GM13976 (cell line): ENCODE data around the gene SPTY2D1.
"Not testable (repeated sequence)": the region's sequence is repeated elsewhere in the genome, so short reads cannot be mapped to it uniquely, and the experiment has no call there.

ENCODE experiments used
- DNase-seq: peaks from one replicate; pipeline ENCODE4 v3.0.0; 2012; ENCODE audit warnings: low spot score
- CTCF ChIP-seq: IDR thresholded peaks from 2 replicates; pipeline ENCODE4 v1.5.1; 2012; ENCODE audit warnings: borderline replicate concordance, mild to moderate bottlenecking; ENCODE audit not compliant: insufficient read depth; ENCODE audit errors: extremely low read depth, missing control alignments, control extremely low read depth
- in situ Hi-C: fragments of 300-500 bp; cut with MboI; formaldehyde crosslinking; loops from one replicate; pipeline ENCODE4 v1.12.0; 2022; ENCODE audit warnings: low sequenced_read_pairs, mixed read lengths, inconsistent platforms; ENCODE audit not compliant: unreplicated experiment

SPTY2D1 gene

DNA sequence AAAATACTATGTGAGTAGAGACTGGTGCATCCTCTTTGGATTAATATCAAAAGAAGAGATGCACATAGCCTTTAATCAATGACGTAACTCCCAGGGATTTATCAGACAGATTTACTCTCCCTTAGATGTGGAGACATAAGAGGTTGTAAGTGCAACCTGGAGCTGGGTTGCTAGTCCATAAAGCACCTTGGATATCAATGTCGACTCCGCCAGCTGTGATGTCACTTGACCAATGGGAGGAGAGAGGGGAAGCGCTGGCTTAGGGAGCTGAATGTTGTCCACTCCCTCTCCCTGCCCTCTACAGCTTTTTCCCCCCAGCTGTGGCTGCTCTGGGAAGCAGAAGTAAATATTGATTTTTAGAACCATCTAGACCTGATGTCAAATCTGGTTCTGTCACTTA lies 35.6 kb upstream of the SPTY2D1 start:
- no peak for DNase-seq
- in situ Hi-C loops: no loop called here
- no peak for TF ChIP-seq CTCF

DNA sequence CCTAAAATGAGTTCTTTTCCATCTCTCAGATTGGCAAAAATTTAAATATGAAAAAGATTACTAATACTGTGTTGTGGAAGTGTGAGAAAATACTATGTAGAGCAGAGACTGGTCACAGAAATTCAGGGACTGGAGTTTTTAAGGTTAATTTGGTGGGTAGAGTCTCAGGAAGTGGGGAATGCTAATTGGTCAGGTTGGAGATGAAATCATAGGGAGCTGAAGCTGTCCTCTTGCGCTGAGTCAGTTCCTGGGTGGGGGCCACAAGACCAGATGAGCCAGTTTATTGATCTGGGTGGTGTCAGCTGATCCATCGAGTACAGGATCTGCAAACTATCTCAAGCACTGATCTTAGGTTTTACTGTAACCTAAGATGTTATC lies 35.1 kb upstream of the SPTY2D1 start:
- no peak for TF ChIP-seq CTCF
- in situ Hi-C loops: no loop called here
- DNase-seq: no peak

DNA sequence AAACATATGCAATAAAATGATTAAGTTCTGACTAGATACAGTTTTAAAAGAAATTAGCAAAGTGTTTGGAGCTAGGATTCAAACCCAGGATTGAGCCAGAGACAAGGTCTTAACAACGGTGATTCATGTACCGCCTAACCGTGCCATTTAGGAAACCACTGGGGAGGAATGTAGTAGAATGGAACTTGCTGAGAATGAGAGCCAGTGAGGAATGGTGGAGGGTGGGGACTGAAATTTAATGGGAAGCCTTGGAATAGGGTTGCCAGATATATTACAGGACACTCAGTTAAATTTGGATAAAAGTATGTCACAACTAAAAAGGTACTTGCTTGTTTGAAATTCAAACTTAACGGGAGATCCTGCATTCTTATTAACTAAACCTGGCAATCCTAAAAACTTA lies 34.0 kb upstream of the SPTY2D1 start:
- no peak for DNase-seq
- no peak for TF ChIP-seq CTCF
- in situ Hi-C loops: no loop called here

DNA sequence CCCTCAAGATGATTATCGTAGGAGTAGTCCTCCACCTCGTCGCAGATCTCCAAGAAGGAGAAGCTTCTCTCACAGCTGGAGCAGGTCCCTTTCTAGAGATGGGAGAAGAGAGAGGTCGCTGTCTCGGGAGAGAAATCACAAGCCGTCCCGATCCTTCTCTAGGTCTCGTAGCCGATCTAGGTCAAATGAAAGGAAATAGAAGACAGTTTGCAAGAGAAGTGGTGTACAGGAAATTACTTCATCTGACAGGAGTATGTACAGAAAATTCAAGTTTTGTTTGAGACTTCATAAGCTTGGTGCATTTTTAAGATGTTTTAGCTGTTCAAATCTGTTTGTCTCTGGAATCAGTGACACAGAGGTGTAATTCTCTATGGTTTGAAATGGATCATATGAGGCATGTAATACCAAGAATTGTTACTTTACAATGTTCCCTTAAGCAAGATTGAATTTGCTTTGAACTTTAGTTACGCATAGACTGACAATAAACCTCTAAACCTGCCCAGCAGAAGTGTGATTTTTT lies 31.3 kb upstream of the SPTY2D1 start:
- in situ Hi-C loops, DNase-seq: not testable (repeated sequence)

GRCh38 chr11:18657673-18658072 lies 23.5 kb upstream of the SPTY2D1 start:
- no peak for TF ChIP-seq CTCF
- in situ Hi-C loops: no loop called here
- DNase-seq: no peak

DNA sequence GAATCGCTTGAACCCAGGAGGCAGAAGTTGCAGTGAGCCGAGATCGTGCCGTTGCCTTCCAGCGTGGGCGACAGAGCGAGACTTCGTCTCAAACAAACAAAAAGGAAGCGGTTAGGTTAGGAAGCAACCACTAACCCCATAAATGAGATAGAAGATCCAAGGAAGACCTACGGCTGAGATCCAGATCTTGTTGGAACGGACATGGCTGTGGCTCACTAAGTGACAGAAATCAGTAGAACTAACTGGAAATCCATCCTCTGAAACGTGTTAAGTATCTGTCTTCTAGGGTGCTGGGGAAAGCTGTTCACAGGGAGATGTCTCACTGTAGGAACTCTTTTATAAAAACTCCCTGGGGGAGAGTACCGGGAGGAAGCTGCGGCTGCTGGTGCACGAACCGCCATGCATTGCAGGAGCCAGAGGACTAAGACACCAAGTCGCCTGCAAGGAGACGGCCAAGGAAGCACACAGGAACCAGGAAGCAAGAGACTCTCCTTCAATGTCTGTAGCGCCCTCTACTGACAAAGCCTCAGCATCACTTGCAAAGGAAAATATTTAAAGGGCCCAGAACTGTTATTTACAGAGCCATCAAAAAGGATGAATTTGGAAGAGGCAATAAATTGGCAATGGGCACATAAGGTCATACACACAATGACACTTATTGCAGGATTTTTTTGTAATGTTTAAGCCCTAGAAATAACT lies 16.9 kb upstream of the SPTY2D1 start:
- peak; percentile 57 for TF ChIP-seq CTCF
- in situ Hi-C loops: no loop called here
- DNase-seq: peak; percentile 68

- in situ Hi-C loops: no loop called here
- TF ChIP-seq CTCF: no peak
- DNase-seq: no peak
Observed at GRCh38 chr11:18650353-18650752, 16.2 kb upstream of the SPTY2D1 start.

GRCh38 chr11:18643034-18643433 lies 8.9 kb upstream of the SPTY2D1 start:
- DNase-seq, in situ Hi-C loops: not testable (repeated sequence)
